ENCODE data around the gene TEC.

DNA sequence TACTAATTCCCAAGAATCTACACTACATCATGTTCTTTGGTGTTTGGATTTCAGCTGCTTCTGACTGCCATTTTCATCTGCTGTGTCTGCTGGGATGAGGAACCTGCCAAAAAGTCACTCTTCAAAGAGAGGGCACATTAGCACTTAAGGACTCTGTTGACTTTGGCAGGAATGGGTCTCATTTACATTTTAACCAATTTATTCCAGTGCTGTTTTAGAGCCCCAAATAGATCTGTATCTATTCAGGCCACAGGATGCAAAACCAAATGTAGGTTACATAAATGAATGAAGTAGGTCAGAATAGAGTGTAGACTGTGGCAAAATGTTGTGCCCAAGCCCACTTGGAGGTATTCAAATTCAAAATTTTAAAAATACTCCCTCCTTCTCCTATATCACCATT lies 150.0 kb downstream of the TEC start:
- TF ChIP-seq POLR2A (IDR thresholded peaks at IDR 0.05; ENCODE audit: low read length), result no peak
- no peak for TF ChIP-seq GATA1 (IDR thresholded peaks at IDR 0.05; ENCODE audit: low read depth, low read length)

All from erythroblast (primary cell).